ENCODE measurements around the gene DMTF1.

DNA sequence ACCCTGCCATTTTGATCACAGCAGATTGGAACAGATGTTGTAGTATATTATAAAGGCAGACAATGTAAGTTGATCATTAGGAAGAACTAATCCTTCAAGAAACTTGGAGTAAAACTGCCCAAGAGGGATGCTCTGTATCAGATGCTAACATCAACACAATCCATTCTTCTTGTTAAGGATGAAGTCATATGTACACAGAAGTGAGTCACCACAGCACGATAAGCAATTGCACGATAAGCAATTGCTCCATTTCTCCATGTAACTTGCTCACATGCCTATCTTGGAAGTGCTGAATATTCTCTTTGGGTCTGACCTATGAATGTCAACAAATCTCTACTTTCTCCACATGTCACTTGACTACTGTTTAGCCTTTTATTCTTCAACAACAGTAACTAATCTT lies 41.5 kb upstream of the DMTF1 start:
- TF ChIP-seq EZH2phosphoT487 (IDR thresholded peaks at IDR 0.05; ENCODE audit: borderline replicate concordance, low read depth, low read length): no peak
- TF ChIP-seq, protein P1, sequence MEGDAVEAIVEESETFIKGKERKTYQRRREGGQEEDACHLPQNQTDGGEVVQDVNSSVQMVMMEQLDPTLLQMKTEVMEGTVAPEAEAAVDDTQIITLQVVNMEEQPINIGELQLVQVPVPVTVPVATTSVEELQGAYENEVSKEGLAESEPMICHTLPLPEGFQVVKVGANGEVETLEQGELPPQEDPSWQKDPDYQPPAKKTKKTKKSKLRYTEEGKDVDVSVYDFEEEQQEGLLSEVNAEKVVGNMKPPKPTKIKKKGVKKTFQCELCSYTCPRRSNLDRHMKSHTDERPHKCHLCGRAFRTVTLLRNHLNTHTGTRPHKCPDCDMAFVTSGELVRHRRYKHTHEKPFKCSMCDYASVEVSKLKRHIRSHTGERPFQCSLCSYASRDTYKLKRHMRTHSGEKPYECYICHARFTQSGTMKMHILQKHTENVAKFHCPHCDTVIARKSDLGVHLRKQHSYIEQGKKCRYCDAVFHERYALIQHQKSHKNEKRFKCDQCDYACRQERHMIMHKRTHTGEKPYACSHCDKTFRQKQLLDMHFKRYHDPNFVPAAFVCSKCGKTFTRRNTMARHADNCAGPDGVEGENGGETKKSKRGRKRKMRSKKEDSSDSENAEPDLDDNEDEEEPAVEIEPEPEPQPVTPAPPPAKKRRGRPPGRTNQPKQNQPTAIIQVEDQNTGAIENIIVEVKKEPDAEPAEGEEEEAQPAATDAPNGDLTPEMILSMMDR (conservative IDR thresholded peaks at IDR 0.05; ENCODE audit: low read length): no peak
